GM10266 (cell line): Measurements from ENCODE around the gene GNGT2.

Experiments
- DNase-seq: peaks from one replicate; pipeline ENCODE4 v3.0.0; 2012; ENCODE audit errors: extremely low spot score
- TF ChIP-seq, protein P1 (sequence below): IDR thresholded peaks from 2 replicates; pipeline ENCODE4 v1.5.1; 2012; ENCODE audit warnings: mild to moderate bottlenecking, low read depth; ENCODE audit not compliant: control insufficient read depth, insufficient read depth; ENCODE audit errors: missing control alignments

The GNGT2 gene

GRCh38 chr17:49203796-49204195, 6.6 kb downstream of the GNGT2 start:
- TF ChIP-seq, protein P1, sequence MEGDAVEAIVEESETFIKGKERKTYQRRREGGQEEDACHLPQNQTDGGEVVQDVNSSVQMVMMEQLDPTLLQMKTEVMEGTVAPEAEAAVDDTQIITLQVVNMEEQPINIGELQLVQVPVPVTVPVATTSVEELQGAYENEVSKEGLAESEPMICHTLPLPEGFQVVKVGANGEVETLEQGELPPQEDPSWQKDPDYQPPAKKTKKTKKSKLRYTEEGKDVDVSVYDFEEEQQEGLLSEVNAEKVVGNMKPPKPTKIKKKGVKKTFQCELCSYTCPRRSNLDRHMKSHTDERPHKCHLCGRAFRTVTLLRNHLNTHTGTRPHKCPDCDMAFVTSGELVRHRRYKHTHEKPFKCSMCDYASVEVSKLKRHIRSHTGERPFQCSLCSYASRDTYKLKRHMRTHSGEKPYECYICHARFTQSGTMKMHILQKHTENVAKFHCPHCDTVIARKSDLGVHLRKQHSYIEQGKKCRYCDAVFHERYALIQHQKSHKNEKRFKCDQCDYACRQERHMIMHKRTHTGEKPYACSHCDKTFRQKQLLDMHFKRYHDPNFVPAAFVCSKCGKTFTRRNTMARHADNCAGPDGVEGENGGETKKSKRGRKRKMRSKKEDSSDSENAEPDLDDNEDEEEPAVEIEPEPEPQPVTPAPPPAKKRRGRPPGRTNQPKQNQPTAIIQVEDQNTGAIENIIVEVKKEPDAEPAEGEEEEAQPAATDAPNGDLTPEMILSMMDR, result no peak
- no peak for DNase-seq

DNA sequence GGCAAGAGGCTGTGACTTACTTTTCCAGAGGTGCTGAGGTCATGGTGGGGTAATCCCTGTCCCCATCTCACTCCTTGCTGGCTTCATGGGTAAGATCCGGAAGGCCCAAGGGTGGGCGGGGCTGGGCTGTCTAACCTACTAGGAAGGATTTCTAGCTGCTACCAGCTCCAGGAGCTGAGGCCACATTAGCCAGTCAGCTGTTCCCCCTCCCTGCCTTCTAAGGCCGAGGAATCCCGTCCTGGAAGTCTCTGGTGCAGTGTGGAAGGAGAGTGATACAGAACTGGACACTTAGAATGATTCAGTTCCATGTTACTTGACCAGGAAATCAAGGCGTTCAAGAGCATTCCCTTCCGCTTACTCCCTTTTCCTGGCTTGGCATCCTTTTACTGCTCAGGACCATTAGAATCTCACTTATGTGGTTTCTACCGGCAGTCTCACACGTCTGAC, 8.9 kb downstream of the GNGT2 start:
- no peak for DNase-seq
- TF ChIP-seq, protein P1, result no peak

DNA sequence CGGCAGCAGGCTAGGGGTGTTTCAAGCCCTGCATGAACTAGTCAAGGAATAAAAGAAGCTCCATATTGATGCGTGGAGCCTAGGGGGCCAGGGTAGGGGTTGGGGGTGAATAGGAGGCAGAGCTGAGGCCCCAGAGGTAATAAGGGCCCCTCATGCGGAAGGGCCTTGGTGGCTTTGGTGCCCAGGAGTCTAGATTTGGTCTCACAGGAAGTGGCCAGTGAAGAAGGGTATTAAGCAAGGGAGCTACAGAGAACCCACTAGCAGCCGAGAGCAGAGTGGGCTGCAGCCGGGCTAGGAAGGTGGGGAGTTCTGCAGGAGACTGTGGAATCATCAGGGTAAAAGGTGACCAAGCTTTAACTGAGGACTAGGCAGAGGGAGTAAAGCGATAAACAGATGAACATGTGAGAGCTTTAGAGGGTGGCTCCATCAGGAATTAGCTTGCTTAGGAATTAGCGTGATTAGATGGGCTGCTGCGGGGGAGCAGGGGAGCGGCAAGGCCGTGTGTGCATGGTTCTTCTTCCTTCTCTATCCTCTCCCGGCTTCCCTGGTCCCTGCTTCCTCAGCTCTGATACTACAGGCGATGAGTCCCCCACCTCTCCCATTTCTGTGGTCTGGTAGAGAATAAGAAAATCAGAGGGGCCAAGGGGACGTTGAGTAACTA, 9.8 kb downstream of the GNGT2 start:
- TF ChIP-seq, protein P1, result no peak

DNA sequence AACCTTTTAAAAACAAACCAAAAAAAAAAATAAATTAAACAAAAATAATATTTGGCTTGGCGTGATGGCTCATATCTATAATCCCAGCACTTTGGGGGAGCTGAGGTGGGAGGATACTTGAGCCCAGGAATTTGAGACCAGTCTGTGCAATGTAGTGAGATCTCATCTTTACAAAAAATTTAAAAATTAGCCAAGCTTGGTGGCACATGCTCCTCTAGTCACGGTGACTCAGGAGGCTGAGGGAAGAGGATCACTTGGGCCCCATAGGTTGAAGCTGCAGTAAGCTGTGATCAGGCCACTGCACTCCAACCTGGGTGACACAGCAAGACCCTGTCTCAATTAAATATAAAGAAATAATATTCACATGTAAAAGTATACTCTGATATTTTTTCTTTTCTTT, 12.2 kb downstream of the GNGT2 start:
- DNase-seq, result no peak
- TF ChIP-seq, protein P1, result no peak

More for the DNA sequence above, 9.8 kb downstream of the GNGT2 start:
- DNase-seq, result no peak

DNA sequence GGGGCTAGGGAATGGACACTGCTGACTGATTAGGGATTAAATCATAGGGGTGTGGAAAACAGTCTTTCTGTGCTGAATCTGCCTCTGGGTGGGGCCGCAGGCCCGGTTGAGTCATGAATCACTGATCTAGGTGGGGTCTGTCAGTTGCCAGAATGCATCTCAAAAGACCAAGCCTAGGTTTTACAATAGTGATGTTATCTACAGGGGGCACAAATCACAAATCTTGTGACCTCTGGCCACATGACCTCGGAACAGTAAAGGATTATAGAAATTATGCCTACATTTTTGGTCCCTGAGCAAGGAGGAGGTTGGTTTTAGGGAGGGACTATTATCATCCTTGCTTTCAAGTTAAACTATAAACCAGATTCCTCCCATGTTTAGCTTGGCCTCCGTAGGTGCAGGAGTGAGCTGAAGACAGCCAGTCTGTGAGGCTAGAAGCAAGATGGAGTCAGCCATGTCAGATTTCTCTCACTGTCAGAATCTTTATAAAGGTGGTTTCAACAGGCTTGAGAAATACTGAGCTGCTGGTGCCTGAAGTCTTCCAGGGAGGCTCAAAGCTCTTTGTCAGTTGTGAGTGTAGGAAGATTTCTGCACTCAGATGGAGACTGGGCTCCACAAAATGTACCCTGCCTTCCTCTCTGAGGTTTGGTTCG, 12.9 kb downstream of the GNGT2 start:
- no peak for DNase-seq
- TF ChIP-seq, protein P1, result no peak

DNA sequence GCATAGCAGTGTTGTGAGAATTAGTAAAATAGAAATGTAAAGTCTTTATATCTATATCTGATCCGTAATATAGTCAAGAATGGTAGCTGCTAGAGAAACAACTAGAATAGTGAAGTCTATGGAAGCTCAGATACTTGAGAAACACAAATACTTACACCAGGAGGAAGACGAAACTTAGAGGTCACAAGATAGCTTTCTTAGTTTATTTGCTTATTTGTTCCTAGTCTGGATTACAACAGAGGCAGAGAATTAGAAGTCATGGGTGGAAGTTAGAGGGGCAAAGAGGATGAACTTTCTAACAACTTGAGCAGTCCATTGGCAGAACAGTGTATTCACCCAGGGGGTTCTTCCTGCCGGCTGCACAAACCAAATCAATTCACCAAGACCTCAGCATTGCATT, 13.9 kb downstream of the GNGT2 start:
- TF ChIP-seq, protein P1, result no peak
- DNase-seq, result no peak

DNA sequence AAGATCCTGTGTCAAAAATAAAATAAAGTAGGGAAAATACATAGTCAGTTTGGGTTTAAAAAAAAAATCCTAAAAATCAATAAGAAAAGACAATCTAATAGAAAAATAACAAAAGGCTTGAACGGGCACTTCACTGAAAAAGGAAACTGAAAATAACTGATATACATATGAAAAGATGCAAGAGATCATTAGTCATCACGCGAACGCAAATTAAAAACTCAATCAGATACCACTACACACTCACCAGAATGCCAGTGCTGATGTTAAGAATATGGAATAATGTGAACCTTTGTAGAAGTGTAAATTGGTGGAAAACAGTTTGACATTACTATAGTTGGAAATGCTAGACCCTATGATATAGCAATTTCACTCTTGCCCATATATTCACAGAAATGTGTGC, 14.6 kb downstream of the GNGT2 start:
- DNase-seq, result no peak

More for the DNA sequence above, 14.6 kb downstream of the GNGT2 start:
- TF ChIP-seq, protein P1, result no peak
